Fibroblast of lung (primary cell): Measurements from ENCODE around the gene FAM50B. TPM values are rescaled to one million over a fixed set of nuclear protein-coding genes. Genes with fewer than 3 reads are reported as not detected.

ENCODE experiments used
- DNase-seq, 2 donors: peaks; one replicate each; pipeline versions ENCODE4 v3.0.0 to v3.0.0-alpha.2; 2010; ENCODE audit warnings: low read depth in 2 of 2
- H2AFZ ChIP-seq: 2 replicates; pipeline ENCODE4 v1.5.1; 2012; ENCODE audit warnings: low read length, control low read depth, inconsistent platforms
- H3K27ac ChIP-seq: 2 replicates; pipeline ENCODE4 v1.5.1; 2011; ENCODE audit warnings: low read length, control low read depth; ENCODE audit not compliant: insufficient read depth
- H3K27me3 ChIP-seq: 2 replicates; pipeline ENCODE4 v1.5.1; 2011; ENCODE audit warnings: mild to moderate bottlenecking, low read length; ENCODE audit not compliant: control insufficient read depth, insufficient read depth
- H3K36me3 ChIP-seq: 2 replicates; pipeline ENCODE4 v1.5.1; 2011; ENCODE audit warnings: low read length; ENCODE audit not compliant: control insufficient read depth, insufficient read depth
- H3K4me1 ChIP-seq: 2 replicates; pipeline ENCODE4 v1.5.1; 2011; ENCODE audit warnings: low read length; ENCODE audit not compliant: control insufficient read depth, insufficient read depth; ENCODE audit errors: extremely low read depth
- H3K4me2 ChIP-seq: 2 replicates; pipeline ENCODE4 v1.5.1; 2011; ENCODE audit warnings: low read length, control low read depth; ENCODE audit not compliant: insufficient read depth; ENCODE audit errors: extremely low read depth
- H3K4me3 ChIP-seq, 4 experiments: fragments of 200-600 bp in 1 of 4; sonication (generic) in 1 of 4; replicated peaks in 1 of 4; 2 replicates each; pipeline ENCODE4 v1.5.1; 2011 to 2016; ENCODE audit warnings: low read length in 4 of 4, low read depth in 3 of 4, mild to moderate bottlenecking in 3 of 4, control low read depth in 2 of 4, inconsistent platforms in 1 of 4, mixed read lengths in 1 of 4; ENCODE audit not compliant: insufficient read depth in 1 of 4; ENCODE audit errors: control extremely low read depth in 1 of 4
- H3K79me2 ChIP-seq: 2 replicates; pipeline ENCODE4 v1.5.1; 2012; ENCODE audit warnings: mild to moderate bottlenecking, low read length, inconsistent platforms; ENCODE audit not compliant: control insufficient read depth, insufficient read depth
- H3K9ac ChIP-seq: 2 replicates; pipeline ENCODE4 v1.5.1; 2011; ENCODE audit warnings: mild to moderate bottlenecking, low read length, control low read depth; ENCODE audit not compliant: insufficient read depth
- H3K9me3 ChIP-seq: 2 replicates; pipeline ENCODE4 v1.5.1; 2012; ENCODE audit warnings: low read depth, low read length; ENCODE audit not compliant: control insufficient read depth, insufficient read depth
- H4K20me1 ChIP-seq: 2 replicates; pipeline ENCODE4 v1.5.1; 2011; ENCODE audit warnings: low read length; ENCODE audit not compliant: control insufficient read depth, insufficient read depth; ENCODE audit errors: extremely low read depth
- EZH2 ChIP-seq: IDR thresholded peaks from 2 replicates; pipeline ENCODE4 v1.5.1; 2012; ENCODE audit warnings: low read length, control low read depth, mild to moderate bottlenecking; ENCODE audit errors: missing control alignments
- polyA plus RNA-seq, 2 donors: library from polyadenylated mRNA; depleted of rRNA in 1 of 2; stranded (reverse) in 1 of 2; unstranded in 1 of 2; fragments of >200 nt; gene quantifications; 2 replicates each; pipeline ENCODE4 v1.2.1, GENCODE V29; 2011 to 2012; ENCODE audit warnings: missing spikeins in 1 of 2
- total RNA-seq: library from RNA; depleted of rRNA; stranded (reverse); fragments of >200 nt; gene quantifications from 2 replicates; pipeline ENCODE4 v1.2.1, GENCODE V29; 2014
- TF ChIP-seq, protein P1 (sequence below), 2 donors: IDR thresholded peaks in 1 of 2; conservative IDR thresholded peaks in 1 of 2; 1 replicate in 1 of 2; 2 replicates in 1 of 2; pipeline ENCODE4 v1.5.1; 2011 to 2012; ENCODE audit warnings: low read length in 2 of 2, control low read depth in 1 of 2, inconsistent platforms in 1 of 2, low read depth in 1 of 2, mild to moderate bottlenecking in 1 of 2

The FAM50B gene
- total and polyA plus RNA-seq, 2 donors (not counting 1 experiment from before 2014, with no cell fraction given): 4.2 to 15.7 TPM

DNA sequence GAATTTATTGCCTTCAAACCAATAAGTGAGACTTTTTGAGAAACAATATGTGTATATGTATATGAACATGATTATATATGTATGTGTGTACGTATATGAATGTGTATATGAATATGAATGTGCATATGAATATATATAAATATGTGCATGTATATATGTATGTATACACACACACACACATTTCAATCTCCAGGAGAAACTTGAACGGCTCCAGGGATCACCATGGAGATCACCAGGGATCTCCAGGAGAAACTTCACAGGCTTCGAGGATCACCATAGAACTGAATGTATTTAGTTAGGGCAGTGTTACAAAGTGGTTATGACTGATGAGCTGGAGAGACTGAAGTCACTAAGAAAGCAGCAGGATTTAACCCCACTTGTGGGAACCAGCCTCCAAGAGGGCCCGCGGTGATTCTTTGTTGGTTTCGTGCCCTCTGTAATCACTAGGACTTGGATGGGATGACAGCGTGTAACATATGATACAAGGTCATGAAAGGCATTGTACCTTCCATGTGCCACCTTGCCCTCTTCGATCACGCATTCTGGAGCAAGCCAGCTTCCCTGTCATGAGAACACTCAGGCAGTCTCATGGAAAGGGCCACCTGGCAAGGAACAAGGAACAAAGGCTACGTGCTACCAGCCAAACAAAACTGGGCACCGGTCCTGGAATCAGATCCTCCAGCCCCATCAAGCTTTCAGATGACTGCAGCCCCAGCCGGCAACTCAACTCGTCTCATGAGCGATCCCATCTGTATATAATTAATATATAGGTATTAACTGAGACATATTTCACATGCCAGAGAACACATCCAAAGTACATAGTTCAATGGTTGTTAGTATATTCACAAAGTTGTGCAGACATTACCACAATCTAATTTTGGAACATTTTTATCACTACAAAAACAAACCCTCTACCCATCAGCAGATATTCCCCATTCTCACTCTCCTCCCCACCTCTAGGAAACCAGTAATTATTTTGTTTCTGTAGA, 8.6 kb downstream of the FAM50B start:
- Histone ChIP-seq H3K4me2 (no peak overlapping the region), H4K20me1 (no peaks in the 10 kb centered on the region), H3K9me3 (no peaks in the 10 kb centered on the region), H3K27me3 (peaks cover 9% of the 10 kb centered on the region), H3K79me2 (no peaks in the 10 kb centered on the region), H3K36me3 (no peaks in the 10 kb centered on the region), H3K4me1 (no peaks in the 10 kb centered on the region), H2AFZ (no peak overlapping the region), H3K9ac (no peak overlapping the region), H3K4me3 (no peak overlapping the region), H3K27ac (no peak overlapping the region)
- no peak for DNase-seq
- TF ChIP-seq, protein P1, sequence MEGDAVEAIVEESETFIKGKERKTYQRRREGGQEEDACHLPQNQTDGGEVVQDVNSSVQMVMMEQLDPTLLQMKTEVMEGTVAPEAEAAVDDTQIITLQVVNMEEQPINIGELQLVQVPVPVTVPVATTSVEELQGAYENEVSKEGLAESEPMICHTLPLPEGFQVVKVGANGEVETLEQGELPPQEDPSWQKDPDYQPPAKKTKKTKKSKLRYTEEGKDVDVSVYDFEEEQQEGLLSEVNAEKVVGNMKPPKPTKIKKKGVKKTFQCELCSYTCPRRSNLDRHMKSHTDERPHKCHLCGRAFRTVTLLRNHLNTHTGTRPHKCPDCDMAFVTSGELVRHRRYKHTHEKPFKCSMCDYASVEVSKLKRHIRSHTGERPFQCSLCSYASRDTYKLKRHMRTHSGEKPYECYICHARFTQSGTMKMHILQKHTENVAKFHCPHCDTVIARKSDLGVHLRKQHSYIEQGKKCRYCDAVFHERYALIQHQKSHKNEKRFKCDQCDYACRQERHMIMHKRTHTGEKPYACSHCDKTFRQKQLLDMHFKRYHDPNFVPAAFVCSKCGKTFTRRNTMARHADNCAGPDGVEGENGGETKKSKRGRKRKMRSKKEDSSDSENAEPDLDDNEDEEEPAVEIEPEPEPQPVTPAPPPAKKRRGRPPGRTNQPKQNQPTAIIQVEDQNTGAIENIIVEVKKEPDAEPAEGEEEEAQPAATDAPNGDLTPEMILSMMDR (conservative IDR thresholded peaks at IDR 0.05 in 1 of 2, IDR thresholded peaks at IDR 0.05 in 1 of 2; ENCODE audit: low read depth in 1 of 2, low read length in 2 of 2): no peak
- no peak for TF ChIP-seq EZH2

DNA sequence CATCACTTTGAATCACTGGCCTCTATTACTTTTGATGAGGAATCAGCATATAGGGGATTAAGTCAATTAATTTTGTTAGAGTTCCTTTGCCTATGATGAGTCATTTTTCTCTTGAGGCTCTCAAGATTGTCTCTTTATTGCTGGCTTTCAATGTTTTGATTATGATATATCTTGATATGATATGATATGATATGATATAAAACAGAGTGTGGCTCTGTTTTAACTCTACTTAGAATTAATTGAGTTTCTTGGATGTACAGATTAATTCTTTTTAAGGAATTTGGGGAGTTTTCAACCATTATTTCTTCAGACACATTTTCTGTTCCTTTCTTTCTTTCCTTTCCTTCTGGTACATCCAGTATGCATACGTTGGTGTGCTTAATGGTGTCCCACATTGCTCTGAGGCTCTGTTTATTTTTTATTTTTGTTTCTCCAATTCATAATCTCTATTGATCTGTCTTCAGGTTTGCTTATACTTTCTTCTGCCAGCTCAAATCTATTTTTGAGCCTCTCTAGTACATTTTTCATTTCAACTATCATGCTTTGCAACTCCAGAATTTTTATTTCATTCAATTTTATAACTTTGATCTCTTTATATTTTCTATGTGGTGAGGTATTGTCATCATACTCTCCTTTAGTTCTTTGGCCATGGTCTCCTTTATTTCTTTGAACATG, 10.8 kb downstream of the FAM50B start:
- H3K4me2 ChIP-seq: no peak overlapping the region
- H3K27me3 ChIP-seq: peaks cover 9% of the 10 kb centered on the region
- no peak overlapping the region for H3K9ac ChIP-seq
- H3K4me3 ChIP-seq: no peak overlapping the region
- no peaks in the 10 kb centered on the region for H3K79me2 ChIP-seq
- H3K9me3 ChIP-seq: no peaks in the 10 kb centered on the region
- no peak for TF ChIP-seq EZH2
- TF ChIP-seq, protein P1 (conservative IDR thresholded peaks at IDR 0.05 in 1 of 2, IDR thresholded peaks at IDR 0.05 in 1 of 2; ENCODE audit: low read depth in 1 of 2, low read length in 2 of 2): no peak
- no peak overlapping the region for H2AFZ ChIP-seq
- no peak for DNase-seq
- no peak overlapping the region for H3K27ac ChIP-seq
- no peaks in the 10 kb centered on the region for H4K20me1 ChIP-seq
- H3K4me1 ChIP-seq: no peaks in the 10 kb centered on the region
- no peaks in the 10 kb centered on the region for H3K36me3 ChIP-seq

DNA sequence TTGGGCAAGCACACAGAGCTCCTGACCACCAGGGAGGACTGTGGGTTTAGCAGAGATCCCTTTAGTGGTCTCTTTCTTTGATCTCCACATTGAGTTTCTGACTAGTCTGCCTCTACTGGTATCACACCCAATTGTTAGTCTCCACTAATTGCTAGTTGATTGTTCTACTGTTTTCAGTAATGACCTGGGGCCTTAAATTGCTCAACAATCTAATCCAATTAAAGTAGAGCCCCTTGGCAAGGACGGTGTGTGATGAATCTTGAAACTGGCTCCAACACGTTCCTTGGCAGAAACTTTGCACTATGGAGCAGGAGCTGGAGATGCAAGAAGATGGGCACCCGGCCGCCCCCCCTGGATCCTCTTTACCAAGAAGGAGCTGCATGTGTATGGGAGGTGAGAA, 12.3 kb downstream of the FAM50B start:
- H3K27me3 ChIP-seq: peaks cover 9% of the 10 kb centered on the region
- no peaks in the 10 kb centered on the region for H3K79me2 ChIP-seq
- H3K9me3 ChIP-seq: no peaks in the 10 kb centered on the region
- TF ChIP-seq, protein P1 (conservative IDR thresholded peaks at IDR 0.05 in 1 of 2, IDR thresholded peaks at IDR 0.05 in 1 of 2; ENCODE audit: low read depth in 1 of 2, low read length in 2 of 2): no peak
- TF ChIP-seq EZH2: no peak
- no peak overlapping the region for H3K9ac ChIP-seq
- no peak overlapping the region for H3K27ac ChIP-seq
- no peaks in the 10 kb centered on the region for H3K4me1 ChIP-seq
- H3K36me3 ChIP-seq: no peaks in the 10 kb centered on the region
- H3K4me2 ChIP-seq: no peak overlapping the region
- DNase-seq: no peak
- no peaks in the 10 kb centered on the region for H4K20me1 ChIP-seq
- no peak overlapping the region for H2AFZ ChIP-seq
- H3K4me3 ChIP-seq: no peak overlapping the region
